Lower lobe of right lung (tissue), 2 donors: Measurements from ENCODE around the gene STAP1. TPM values are rescaled to one million over a fixed set of nuclear protein-coding genes. Genes with fewer than 3 reads are reported as not detected.

Experiments
- ATAC-seq, 2 donors: fragments of 200-7000 bp; cut with Tn5 transposase; one replicate each; pipeline ENCODE4 v1.9.1; 2020 to 2022; ENCODE audit warnings: mild to moderate bottlenecking in 2 of 2, moderate library complexity in 2 of 2
- DNase-seq: peaks from one replicate; pipeline ENCODE4 v3.0.0-alpha.2; 2020
- H3K27ac ChIP-seq: fragments of 200-600 bp; one replicate; pipeline ENCODE4 v1.8.0; 2022
- H3K27me3 ChIP-seq: fragments of 200-600 bp; one replicate; pipeline ENCODE4 v1.8.0; 2022; ENCODE audit warnings: low read depth
- H3K36me3 ChIP-seq: fragments of 200-600 bp; one replicate; pipeline ENCODE4 v1.8.0; 2022; ENCODE audit warnings: mild to moderate bottlenecking
- H3K4me1 ChIP-seq: fragments of 200-600 bp; one replicate; pipeline ENCODE4 v1.8.0; 2022
- H3K4me3 ChIP-seq: fragments of 200-600 bp; one replicate; pipeline ENCODE4 v1.8.0; 2022; ENCODE audit warnings: mild to moderate bottlenecking
- H3K9me3 ChIP-seq: fragments of 200-600 bp; one replicate; pipeline ENCODE4 v1.8.0; 2022
- intact Hi-C: fragments of 100-400 bp; cut with DNase I; formaldehyde crosslinking; loops from one replicate; pipeline ENCODE4 v1.11.0; 2022
- total RNA-seq: library from RNA; stranded (reverse); fragmentation: NEBNext Ultra II Directional; extraction: Animal tissue kit (Norgen Biotek cat#: 25700); gene quantifications from one replicate; pipeline ENCODE4 v1.2.1, GENCODE V29; 2021
- TF ChIP-seq, protein P1 (sequence below): fragments of 200-600 bp; IDR thresholded peaks from one replicate; pipeline ENCODE4 v1.8.0; 2022; ENCODE audit warnings: antibody characterized with exemption, mild to moderate bottlenecking
- donor health status: DM: no; HTN: yes; CAD: no; lungs with severe emphysema.

STAP1 gene
- total RNA-seq, 1 donor from 2014 or later, result 3.4 TPM

DNA sequence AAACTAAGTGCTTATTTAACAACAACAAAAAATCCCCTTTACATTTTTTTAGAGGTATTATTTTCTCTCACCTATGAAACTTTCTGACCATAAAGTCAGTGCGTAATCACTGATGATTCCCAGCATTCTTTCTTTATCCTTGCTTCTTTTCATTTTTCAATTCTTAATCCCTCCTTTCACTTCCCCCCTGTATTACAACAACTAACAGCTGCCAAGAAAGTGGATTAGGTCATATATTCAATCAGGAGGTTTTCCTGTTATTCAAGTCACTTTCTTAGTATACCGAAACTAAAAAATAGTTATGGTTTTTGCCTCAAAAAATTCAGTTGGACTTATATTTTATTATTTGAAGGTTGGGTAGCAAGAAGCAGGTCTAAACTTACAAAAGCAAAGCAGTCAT lies 2.1 kb upstream of the STAP1 start:
- ATAC-seq, result no peak

DNA sequence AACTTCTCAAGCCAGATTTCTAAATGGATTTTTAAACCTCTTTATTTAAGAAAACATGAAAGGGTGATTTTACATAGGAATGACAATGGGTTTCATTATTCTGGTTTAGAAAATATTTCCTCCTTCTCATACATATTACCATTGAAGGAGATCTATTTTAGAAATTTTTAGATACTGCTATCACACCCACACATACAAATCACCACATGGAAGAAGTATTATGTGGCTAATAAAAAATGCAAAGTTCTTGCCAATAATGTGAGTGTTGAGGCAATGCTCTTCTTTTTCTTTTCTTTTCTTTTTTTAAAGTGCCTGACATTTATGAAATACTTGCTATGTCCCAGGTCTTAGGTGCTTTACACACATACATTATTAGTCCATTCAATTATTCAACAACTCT lies 6.8 kb downstream of the STAP1 start:
- ATAC-seq (no peak), DNase-seq (no peak)
- H3K27ac ChIP-seq, result no peak overlapping the region

More for the DNA sequence above, 2.1 kb upstream of the STAP1 start:
- DNase-seq, result no peak
- TF ChIP-seq, protein P1, sequence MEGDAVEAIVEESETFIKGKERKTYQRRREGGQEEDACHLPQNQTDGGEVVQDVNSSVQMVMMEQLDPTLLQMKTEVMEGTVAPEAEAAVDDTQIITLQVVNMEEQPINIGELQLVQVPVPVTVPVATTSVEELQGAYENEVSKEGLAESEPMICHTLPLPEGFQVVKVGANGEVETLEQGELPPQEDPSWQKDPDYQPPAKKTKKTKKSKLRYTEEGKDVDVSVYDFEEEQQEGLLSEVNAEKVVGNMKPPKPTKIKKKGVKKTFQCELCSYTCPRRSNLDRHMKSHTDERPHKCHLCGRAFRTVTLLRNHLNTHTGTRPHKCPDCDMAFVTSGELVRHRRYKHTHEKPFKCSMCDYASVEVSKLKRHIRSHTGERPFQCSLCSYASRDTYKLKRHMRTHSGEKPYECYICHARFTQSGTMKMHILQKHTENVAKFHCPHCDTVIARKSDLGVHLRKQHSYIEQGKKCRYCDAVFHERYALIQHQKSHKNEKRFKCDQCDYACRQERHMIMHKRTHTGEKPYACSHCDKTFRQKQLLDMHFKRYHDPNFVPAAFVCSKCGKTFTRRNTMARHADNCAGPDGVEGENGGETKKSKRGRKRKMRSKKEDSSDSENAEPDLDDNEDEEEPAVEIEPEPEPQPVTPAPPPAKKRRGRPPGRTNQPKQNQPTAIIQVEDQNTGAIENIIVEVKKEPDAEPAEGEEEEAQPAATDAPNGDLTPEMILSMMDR, result no peak
- no peaks in the 10 kb centered on the region for H3K36me3 ChIP-seq
- no peak overlapping the region for H3K4me3 ChIP-seq
- H3K27ac ChIP-seq, result no peak overlapping the region
- intact Hi-C loops, result no loop called here
- H3K27me3 ChIP-seq, result no peaks in the 10 kb centered on the region
- no peaks in the 10 kb centered on the region for H3K9me3 ChIP-seq
- no peaks in the 10 kb centered on the region for H3K4me1 ChIP-seq

DNA sequence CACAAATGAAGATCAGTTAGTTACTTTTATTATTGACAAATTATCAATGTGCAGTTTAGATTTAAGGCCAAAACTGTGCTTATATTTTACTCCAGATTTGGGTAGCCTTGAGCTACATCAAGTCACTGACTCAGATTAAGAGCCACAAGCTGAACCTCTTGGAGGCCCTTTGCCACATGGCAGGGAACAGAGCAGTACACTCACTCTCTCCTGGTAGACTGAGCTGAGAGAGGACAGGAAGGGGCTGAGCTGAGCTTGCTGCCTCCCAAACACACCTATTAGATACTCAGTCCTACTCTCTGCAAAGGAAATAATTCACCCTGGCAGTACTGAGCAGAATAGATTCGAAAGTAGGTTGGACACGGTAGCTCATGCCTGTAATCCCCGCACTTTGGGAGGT lies 7.8 kb downstream of the STAP1 start:
- intact Hi-C loops, result no loop called here
- no peak for ATAC-seq

More for the DNA sequence above, 6.8 kb downstream of the STAP1 start:
- no peaks in the 10 kb centered on the region for H3K27me3 ChIP-seq
- TF ChIP-seq, protein P1, result no peak
- intact Hi-C loops, result no loop called here
- no peaks in the 10 kb centered on the region for H3K4me1 ChIP-seq
- H3K4me3 ChIP-seq, result no peak overlapping the region
- H3K9me3 ChIP-seq, result no peaks in the 10 kb centered on the region
- no peaks in the 10 kb centered on the region for H3K36me3 ChIP-seq

DNA sequence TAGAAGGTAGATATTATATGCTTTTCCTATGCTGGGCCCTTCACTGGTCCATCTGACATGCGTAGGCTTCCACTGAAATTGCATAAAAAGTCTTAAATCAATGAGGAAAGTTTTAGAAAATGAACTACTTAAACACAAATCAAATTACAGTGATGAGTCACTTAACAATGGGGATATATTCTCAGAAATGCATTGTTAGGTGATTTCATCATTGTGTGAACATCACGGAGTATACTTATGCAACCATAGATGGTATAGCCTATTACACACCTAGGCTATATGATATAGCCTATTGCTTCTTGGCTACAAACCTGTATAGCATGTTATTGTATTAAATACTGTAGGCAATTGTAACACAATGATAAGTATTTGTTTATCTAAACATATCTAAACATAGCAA lies 10.3 kb downstream of the STAP1 start:
- DNase-seq (no peak), ATAC-seq (no peak)
- TF ChIP-seq, protein P1, result no peak
- Histone ChIP-seq H3K4me3 (no peak overlapping the region), H3K4me1 (no peaks in the 10 kb centered on the region), H3K36me3 (no peaks in the 10 kb centered on the region), H3K27ac (no peak overlapping the region), H3K9me3 (no peaks in the 10 kb centered on the region), H3K27me3 (no peaks in the 10 kb centered on the region)
- intact Hi-C loops, result no loop called here

More for the DNA sequence above, 7.8 kb downstream of the STAP1 start:
- DNase-seq, result no peak
- no peak overlapping the region for H3K4me3 ChIP-seq
- no peak overlapping the region for H3K27ac ChIP-seq
- no peaks in the 10 kb centered on the region for H3K27me3 ChIP-seq
- H3K9me3 ChIP-seq, result no peaks in the 10 kb centered on the region
- TF ChIP-seq, protein P1, result no peak
- no peaks in the 10 kb centered on the region for H3K36me3 ChIP-seq
- H3K4me1 ChIP-seq, result no peaks in the 10 kb centered on the region

DNA sequence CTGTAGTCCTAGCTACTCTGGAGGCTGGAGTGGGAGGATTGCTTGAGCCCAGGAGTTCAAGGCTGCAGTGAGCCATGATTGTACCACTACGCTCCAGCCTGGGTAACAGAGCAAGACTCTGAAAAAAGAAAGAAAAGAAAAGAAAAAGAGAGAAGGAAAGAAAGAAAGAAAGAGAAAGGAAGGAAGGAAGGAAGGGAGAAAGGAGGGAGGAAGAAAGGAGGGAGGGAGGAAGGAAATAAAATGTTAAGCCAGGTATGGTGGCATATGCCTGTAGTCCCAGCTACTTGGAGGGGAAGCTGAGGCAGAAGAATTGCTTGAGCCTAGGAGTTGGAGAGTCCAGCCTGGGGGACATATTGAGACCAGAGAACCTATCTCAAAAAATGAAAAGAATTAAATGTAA lies 12.0 kb downstream of the STAP1 start:
- Histone ChIP-seq H3K4me1 (no peaks in the 10 kb centered on the region), H3K9me3 (no peaks in the 10 kb centered on the region), H3K27me3 (no peaks in the 10 kb centered on the region), H3K27ac (no peak overlapping the region), H3K4me3 (no peak overlapping the region), H3K36me3 (no peaks in the 10 kb centered on the region)
- no peak for DNase-seq
- TF ChIP-seq, protein P1, result no peak
- intact Hi-C loops, result no loop called here
- ATAC-seq, result no peak

DNA sequence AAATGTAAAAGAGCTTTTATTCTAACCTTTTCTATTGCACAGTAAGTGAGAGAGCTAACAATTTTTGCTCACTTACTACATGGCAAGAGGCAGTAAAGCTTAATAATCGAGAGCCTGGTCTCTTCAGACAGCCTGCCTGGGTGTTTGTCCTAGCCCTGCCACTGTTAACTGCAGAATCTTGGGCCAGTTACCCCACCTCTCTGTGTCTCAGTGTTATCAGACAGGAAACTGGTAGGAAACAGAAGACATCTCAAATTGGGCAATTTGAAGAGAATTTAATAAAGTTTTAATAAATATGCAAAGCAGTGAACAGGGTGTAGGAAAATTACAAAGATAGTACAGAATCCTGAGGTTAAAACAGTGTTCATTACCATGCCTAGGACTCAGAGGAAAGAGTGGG lies 13.4 kb downstream of the STAP1 start:
- Histone ChIP-seq H3K36me3 (no peaks in the 10 kb centered on the region), H3K4me1 (no peaks in the 10 kb centered on the region), H3K27me3 (no peaks in the 10 kb centered on the region), H3K4me3 (no peak overlapping the region), H3K9me3 (no peaks in the 10 kb centered on the region), H3K27ac (no peak overlapping the region)
- no peak for DNase-seq
- intact Hi-C loops, result no loop called here
- TF ChIP-seq, protein P1, result no peak
- ATAC-seq, result no peak
